GM19328 (cell line): ENCODE data around the gene DEXI.

Experiments
- ATAC-seq: cut with Tn5 transposase; IDR thresholded peaks from one replicate; pipeline ENCODE4 v1.9.1; 2021; ENCODE audit warnings: mild to moderate bottlenecking, moderate library complexity; ENCODE audit not compliant: unreplicated experiment

The DEXI gene

DNA sequence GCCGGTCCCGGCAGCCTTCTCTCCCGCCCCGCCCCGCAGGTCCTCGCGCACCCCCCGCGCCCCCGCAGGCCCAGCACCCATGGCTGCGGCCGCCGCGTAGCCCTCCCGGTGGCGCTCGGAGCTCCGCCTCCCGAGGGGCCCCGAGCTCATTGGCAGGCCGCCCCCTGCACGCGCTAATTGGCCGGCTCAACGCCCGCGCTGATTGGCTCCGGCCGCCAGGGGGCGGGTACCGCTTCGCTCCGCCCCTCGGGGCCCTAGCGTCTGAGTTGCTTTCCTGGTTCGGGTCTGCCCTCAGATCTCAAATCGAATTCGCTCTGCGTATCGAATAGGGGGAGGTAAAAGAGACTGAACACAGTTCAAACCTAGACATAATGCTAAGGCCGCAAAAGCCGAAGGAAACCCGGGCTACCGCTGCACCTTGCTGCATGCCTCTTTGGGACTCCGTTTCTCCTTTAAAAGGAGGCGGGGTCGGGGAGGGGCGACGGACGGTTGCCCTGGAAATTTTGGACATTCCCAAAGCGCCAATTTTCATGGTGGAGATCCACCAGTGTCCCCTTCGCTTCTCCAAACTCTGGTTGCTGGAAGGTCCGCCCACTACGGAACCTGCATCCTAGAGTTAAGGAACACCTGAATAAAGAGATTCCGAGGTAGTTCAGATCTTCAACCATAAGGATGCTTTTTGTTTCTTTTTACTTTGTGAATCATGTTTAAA lies at the start of gene DEXI:
Gene DEXI, minus strand, starts transcription at position 117 of the 712 bp plus-strand sequence. CDS start 463 bp downstream, outside the sequence.
- peak; percentile 51 for ATAC-seq

- no peak for ATAC-seq
Measured at GRCh38 chr16:10990378-10990777, 48.1 kb upstream of the DEXI start.

DNA sequence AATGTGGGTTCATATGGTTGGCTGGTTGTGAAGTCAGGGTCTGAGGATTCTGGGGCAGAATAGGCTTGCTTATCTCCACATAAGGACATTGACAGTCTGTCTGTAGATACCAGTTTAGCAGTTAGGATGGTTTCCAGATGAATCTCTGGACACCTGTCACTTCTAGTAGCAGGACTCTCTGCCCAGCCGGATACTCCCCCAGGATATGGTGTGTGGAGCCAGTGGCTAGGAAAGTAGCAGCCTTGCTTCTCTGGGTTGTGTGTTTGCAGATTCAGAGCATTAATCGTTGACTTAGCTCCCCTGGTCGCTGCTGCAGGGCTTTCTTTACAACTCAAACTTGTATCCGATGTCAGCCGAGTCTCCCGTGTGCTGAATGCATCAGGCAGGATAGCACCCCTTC lies 47.3 kb upstream of the DEXI start:
- ATAC-seq: no peak

DNA sequence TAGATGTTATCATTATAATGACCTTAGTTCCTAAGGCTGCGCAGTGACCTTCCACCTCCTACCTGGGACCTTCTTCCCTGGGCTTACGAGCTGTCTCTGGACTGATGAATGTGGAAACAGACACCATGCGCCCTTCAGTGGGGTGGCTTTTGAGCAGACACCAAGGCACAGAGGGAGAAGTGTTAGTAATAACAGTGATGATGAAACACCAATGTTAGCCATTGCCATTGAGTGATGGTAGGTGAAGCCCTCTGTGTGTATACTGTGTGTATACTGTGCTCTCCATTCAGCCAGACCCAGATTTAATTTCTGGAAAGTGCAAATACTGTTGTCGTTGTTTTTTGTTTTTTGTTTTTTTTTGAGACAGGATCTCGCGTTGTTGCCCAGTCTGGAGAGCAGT lies 46.6 kb upstream of the DEXI start:
- no peak for ATAC-seq

- no peak for ATAC-seq
Measured at GRCh38 chr16:10988164-10988803, 46.0 kb upstream of the DEXI start.

DNA sequence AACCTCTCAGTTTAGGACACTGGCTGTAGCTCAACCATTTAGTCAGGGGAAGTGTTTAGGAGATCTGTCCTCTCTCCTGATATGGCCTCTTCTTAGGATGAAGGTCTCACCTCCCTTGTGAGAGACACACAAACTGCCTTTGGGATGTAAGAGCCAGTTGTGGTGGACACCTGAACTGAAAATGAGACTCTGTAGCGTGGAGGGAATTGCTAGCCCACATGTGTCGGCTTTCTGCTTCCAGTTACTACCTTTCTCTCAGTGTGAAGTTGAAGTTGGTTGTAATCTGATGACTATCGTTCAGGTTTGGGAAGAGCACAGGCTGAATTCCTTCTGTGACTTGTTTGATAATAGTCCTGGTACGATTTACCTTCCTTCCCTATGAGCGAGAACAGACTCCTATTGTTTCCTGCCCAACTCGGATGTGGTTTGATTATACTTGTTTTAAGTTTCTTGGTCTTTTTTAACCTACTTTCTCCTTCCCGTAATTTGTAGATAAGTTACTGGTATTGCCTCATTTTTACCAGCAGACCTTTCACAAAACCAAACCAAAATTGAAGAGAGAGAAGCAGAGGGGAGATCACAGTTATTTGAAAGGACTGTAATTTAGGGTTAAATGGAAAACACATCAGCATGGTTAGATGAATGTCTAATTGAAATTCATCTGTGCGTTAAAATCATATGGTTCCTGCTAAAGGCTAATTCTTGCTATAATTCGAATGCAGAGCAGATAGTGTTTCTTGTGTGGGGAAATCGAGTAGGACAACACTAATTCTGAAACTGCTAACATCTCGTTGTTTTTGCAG lies 45.3 kb upstream of the DEXI start:
- ATAC-seq: no peak

DNA sequence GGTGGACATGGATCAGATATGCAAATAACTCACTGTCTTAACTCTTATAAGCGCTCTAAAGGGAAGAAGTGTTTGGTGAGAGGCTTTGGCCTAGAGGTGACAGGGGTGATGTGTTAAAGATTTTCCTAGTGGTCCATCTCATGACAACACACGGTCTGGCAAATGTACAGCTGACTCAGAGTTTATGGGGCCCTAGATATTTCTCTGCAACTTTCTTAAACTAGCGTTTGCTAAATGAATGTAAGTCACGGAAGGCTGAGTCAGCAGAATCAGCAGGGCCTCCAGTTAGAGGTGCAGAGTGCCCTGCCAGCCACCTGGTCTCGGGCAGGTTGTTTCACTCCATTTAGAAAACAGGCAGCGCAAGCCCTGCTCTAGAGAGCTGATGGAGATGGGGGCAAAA lies 42.2 kb upstream of the DEXI start:
- no peak for ATAC-seq

DNA sequence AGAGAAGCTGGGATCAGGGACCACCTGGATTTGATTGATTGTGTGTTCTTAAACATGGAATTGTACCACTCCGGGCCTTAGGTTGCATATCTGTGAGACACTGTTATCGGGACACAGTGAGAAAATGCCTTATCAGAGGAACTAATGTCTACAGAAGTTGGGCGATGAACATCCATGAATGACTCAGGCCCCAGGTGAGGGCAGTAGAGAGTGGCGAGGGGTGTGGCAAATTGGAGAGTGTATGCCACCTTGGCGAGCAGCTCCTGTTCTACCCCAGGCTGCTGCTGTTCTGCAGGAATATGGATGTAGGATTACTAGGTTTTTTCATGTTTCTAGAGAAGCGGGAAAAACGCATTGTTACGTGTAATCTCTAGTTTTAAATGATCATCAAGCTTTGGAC lies 40.9 kb upstream of the DEXI start:
- no peak for ATAC-seq

DNA sequence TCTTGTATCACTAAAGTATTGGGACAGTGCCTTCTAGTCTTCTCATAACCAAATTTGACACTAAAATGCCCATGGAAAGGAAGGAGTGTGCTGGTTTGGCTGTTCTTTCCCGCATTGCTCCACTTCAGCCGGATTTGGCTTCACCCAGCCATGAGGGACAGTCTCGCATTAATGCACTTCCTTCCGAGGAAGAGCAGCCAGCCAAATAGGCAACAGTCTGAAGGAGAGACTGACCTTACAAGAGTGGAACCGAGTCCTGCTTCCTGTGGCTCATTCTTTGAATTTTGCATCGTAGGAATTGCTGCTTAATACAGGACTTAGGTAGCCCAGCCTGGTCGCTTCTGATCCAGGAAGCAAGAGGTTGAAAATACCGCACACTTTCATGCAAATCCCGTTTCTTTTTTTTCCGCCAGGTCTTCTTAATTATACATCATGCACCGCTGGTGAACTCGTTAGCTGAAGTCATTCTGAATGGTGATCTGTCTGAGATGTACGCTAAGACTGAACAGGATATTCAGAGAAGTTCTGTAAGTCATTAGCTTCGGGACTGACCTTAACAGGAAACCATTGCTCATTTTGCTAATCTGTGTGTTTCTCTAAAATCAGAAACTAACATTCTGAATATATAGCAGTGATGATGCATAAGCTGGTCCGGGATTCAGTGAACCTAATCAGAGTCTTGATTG lies 40.3 kb upstream of the DEXI start:
- ATAC-seq: no peak

- ATAC-seq: peak; percentile 54
Measured at GRCh38 chr16:10981697-10982216, 39.5 kb upstream of the DEXI start.

- ATAC-seq: no peak
Measured at GRCh38 chr16:10980813-10981212, 38.5 kb upstream of the DEXI start.

DNA sequence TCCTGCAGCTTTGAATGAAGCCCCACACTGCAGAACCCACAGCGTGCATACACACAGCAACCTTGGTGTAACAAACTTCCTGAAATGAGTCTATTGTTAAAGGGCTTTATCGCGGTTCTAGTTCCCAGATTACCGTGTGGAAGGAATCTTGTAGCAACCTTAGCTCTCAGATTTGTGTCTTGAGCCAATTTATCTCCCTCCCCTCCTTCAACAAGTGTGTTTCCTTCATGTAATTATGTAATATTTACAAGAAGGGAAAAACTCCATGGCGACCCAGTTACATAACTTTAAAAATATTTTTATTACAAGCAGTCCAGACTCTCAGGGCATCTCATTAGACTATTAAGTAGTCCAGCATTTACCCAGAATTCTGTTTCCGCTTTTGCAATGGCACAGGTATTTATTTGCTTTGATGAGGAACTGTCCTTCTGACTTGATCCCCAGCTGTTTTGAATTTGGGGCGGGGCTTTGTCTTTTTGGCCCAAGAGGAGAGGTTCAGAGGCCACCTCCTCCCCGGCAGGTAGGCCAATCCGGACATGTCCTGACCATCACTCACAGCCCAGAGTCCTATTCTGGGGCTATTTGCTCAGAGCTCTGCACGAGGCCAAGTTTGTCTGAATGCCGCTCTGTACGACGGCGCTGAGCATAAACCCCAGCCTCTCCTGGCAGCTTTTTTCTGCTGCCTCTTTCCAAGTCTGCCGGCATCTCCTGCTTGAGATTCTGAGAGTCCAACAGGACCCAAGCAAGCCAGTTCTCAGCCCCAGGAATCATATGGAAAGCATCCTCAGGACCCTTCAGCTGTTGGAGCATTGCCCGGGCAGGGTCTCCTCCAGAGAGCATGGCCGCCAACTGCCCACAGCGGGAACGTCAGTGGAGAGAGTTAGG lies 37.7 kb upstream of the DEXI start:
- no peak for ATAC-seq

- ATAC-seq: no peak
Measured at GRCh38 chr16:10978871-10979446, 36.7 kb upstream of the DEXI start.

- ATAC-seq: no peak
Measured at GRCh38 chr16:10978124-10978523, 35.9 kb upstream of the DEXI start.

GRCh38 chr16:10976634-10977033 lies 34.4 kb upstream of the DEXI start:
- ATAC-seq: no peak

DNA sequence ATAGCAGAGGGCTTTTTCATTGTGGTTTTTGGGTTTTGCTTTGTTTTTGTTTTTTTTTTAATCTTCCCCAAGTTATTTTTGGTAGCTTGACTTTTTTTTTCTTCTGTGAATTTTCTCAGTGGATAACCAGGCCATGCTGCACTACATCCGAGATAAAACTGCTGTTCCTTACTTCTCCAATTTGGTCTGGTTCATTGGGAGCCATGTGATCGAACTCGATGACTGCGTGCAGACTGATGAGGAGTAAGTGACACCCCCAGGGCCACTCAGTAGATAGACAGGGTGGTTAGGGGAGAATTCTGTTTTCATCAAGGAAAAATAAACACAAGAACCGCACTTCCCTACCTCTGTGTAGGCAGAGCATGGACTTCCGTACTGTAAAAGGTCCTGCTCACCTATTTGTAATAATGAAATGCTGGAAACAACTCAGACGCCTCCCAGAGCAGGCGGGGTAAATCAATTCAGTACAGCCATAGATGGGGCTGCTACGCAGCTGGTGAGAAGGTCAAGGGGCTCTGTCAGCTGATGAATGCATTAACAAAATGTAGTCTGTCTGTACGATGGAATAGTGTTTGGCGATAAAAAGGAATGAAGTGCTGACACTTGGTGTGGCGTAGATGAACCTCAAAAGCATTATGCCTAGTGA lies 30.7 kb upstream of the DEXI start:
- no peak for ATAC-seq

DNA sequence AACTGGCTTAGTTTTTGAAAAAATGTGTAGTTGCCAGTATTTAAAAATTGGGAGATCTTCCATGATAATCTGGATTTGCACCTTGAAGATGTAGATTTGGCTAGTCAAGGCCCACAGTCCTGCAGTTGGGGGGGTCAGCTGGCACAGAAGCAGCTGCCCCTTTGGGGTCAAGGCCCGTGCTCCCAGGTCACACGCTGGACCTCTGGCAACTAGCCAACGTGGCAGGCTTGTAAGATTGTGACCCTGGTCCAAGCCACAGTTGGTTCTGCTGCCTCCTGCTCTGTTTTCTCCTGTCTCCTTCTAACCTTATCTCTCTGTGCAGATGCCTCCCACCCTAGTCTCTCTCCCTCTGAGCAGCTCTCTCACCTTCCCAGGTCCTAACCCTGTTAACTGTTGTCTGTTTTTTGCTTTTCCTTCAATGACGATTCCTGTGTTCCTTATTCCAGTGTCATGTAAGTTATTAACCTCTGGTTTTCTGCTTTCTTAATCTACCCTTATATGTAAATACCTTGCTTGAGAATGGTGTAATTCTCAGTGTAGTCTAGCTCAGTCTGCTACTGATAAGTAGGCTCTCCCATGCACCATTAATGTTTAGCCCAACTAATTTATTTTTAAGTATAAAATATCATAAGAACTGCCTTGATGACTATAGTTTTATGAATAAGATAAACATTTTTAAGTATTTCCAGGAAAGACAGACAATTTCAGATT lies 30.0 kb upstream of the DEXI start:
- no peak for ATAC-seq

DNA sequence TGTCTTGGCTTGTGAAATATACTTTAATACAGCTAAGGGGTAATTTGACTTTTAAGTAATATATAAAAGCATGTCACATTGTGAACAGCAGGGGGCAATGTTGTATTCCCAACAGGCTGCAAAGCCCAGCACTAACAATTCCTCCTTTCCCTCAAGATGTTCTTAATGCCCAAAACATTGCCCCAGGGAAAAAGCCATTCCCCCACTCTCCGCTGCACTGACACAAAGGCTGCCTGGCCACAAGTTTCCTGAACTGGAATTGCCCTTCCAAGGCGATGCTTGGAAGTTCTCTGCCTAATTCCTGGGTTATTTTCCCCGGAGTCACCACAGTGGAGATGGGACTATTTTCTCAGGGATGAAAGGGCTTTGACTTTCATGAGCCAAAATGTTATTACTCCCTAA lies 29.3 kb upstream of the DEXI start:
- ATAC-seq: no peak

GRCh38 chr16:10970065-10970464 lies 27.8 kb upstream of the DEXI start:
- no peak for ATAC-seq
